LNCAP (cell line): ENCODE results near the gene DIAPH3.

Source experiments
- CTCF ChIP-seq: fragments of 450-650 bp; IDR thresholded peaks from 2 replicates; pipeline ENCODE4 v1.5.1; 2017; ENCODE audit warnings: mild to moderate bottlenecking

The DIAPH3 gene

GRCh38 chr13:59893266-59893665 lies 270.5 kb downstream of the DIAPH3 start:
- TF ChIP-seq CTCF, result no peak

GRCh38 chr13:59891053-59891452 lies 272.7 kb downstream of the DIAPH3 start:
- no peak for TF ChIP-seq CTCF

GRCh38 chr13:59890054-59890453 lies 273.7 kb downstream of the DIAPH3 start:
- TF ChIP-seq CTCF, result no peak

- TF ChIP-seq CTCF, result no peak
Observed at GRCh38 chr13:59888408-59888807, 275.3 kb downstream of the DIAPH3 start.

GRCh38 chr13:59885076-59885475 lies 278.7 kb downstream of the DIAPH3 start:
- TF ChIP-seq CTCF, result no peak

- no peak for TF ChIP-seq CTCF
Observed at GRCh38 chr13:59883885-59884284, 279.8 kb downstream of the DIAPH3 start.

GRCh38 chr13:59880468-59880867 lies 283.3 kb downstream of the DIAPH3 start:
- TF ChIP-seq CTCF, result no peak

- no peak for TF ChIP-seq CTCF
Observed at GRCh38 chr13:59879281-59879680, 284.4 kb downstream of the DIAPH3 start.
